Ishikawa (cell line): ENCODE data around the gene IFNA13.

Experiments used
- CEBPB ChIP-seq: IDR thresholded peaks from 2 replicates; pipeline ENCODE4 v1.6.1; 2012
- CREB1 ChIP-seq: IDR thresholded peaks from 2 replicates; pipeline ENCODE4 v1.6.1; 2012; ENCODE audit warnings: low read depth
- EGR1 ChIP-seq: IDR thresholded peaks from 2 replicates; pipeline ENCODE4 v1.6.1; 2012
- EP300 ChIP-seq: IDR thresholded peaks from 2 replicates; pipeline ENCODE4 v1.6.1; 2012; ENCODE audit warnings: borderline replicate concordance
- FOXM1 ChIP-seq: IDR thresholded peaks from 2 replicates; pipeline ENCODE4 v1.6.1; 2012; ENCODE audit warnings: low read depth, borderline replicate concordance
- NFIC ChIP-seq: IDR thresholded peaks from 2 replicates; pipeline ENCODE4 v1.6.1; 2012
- RAD21 ChIP-seq: IDR thresholded peaks from 2 replicates; pipeline ENCODE4 v1.6.1; 2012; ENCODE audit warnings: low read depth
- TAF1 ChIP-seq: IDR thresholded peaks from 2 replicates; pipeline ENCODE4 v1.6.1; 2012; ENCODE audit warnings: low read depth, mild to moderate bottlenecking
- TCF12 ChIP-seq: IDR thresholded peaks from 2 replicates; pipeline ENCODE4 v1.6.1; 2012; ENCODE audit warnings: low read depth
- TEAD4 ChIP-seq: IDR thresholded peaks from 2 replicates; pipeline ENCODE4 v1.6.1; 2012
- YY1 ChIP-seq: IDR thresholded peaks from 2 replicates; pipeline ENCODE4 v1.6.1; 2012; ENCODE audit warnings: low read depth
- ZBTB7A ChIP-seq: IDR thresholded peaks from 2 replicates; pipeline ENCODE4 v1.6.1; 2012; ENCODE audit warnings: low read depth
- TF ChIP-seq, protein P1 (sequence below): IDR thresholded peaks from 2 replicates; pipeline ENCODE4 v1.6.1; 2012
- TF ChIP-seq, protein P2 (sequence below): IDR thresholded peaks from 2 replicates; pipeline ENCODE4 v1.6.1; 2012; ENCODE audit warnings: low read depth, mild to moderate bottlenecking
- TF ChIP-seq, protein P3 (sequence below): IDR thresholded peaks from 2 replicates; pipeline ENCODE4 v1.6.1; 2012

IFNA13 gene

DNA sequence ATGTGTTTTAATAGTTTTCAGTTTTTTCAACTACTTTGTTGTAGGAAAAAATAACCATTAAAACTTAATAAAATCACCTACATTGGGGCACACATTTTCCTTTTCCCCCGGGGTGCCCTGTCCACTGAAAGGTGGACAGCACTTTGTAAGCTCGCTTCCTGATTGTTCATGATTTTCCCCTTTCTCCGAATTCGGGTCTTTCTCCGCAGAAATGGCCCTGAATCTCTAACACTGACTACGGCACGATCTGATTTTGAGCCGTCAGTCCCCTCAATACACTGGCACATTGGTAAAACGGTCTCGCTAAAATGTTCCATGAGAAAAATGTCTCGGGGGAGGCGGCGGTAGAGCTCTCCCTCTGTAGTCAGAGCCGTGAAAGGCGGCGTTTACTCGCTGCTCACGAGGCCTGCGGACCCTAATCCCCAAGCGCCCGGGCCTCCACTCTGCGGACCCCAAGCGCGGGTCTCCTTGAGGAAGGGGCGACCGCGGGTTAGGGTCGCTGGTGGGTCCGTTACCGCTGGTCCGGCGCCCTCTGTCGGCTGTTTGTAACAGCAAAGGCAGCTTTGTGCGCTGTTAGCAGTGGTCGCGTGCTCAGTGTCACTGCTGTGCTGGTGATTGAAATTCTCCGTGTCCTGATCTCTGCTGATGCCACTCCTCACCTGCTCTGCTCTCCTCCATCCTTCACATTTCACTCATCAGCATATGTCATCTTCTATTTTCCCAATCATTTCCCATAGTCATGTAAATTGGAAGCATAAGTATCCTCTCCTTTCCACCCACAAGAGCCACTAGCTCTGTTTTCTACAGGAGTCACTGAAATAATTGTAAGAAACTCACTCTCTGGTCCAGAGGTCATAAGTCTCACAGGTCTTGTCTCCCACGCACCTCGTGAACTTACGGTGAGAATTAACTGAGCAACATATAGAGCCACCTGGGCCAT is 28.2 kb upstream of the IFNA13 start:
- TF ChIP-seq ZBTB7A (peak; percentile 100), EGR1 (no peak), YY1 (no peak), RAD21 (peak; percentile 48)

DNA sequence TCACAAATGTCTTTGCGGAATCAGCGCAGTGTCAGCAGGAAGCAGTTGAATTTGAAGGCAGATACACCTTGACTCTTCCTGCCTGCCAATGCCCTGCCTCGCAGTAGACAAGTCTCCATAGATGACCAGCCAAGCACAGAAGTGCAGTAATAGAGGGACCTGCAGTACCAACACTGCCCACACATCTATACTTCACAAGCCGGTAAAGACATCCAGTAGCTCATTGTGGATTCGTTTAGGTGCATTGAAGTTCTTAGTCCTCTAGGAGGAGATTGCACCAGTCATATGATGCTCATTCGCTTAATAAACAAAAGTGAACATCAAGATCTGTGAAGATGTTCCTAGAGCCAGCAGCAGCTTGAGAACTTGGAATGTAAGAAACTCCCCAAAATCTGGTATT is 24.4 kb upstream of the IFNA13 start:
- TF ChIP-seq NFIC (no peak), EGR1 (no peak), TEAD4 (no peak), ZBTB7A (no peak), TAF1 (no peak)

DNA sequence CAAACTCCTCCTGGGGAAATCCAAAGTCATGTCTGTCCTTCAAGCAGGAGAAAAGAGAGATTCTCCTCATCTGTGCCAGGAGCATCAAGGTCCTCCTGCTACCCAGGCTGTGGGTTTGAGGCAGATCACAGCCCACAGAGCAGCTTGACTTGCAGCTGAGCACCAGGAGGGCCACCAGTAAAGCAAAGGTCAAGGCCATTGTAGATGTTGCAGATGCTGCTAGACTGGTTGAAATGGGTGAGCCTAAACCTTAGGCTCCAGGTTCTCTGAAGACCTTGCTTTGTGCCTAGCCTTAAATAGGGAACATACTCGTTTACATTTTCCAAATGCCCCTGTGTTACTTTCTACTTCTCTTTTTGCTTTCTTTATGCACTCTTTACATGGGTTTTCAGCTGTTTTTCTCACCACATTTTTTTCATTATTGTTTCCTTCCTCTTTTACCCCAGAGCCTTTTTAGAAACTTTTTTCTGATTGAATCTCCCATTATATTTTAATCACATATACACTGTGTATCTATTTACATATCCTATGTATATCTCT is 17.3 kb upstream of the IFNA13 start, which contains the start of gene IFNA2:
Gene IFNA2, minus strand, starts transcription at position 268 of the 540 bp plus-strand sequence. Its CDS starts 69 bp downstream, at position 199.
- TF ChIP-seq CREB1 (no peak), YY1 (no peak), NFIC (no peak)
- TF ChIP-seq, protein P1, sequence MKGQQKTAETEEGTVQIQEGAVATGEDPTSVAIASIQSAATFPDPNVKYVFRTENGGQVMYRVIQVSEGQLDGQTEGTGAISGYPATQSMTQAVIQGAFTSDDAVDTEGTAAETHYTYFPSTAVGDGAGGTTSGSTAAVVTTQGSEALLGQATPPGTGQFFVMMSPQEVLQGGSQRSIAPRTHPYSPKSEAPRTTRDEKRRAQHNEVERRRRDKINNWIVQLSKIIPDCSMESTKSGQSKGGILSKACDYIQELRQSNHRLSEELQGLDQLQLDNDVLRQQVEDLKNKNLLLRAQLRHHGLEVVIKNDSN = no peak

DNA sequence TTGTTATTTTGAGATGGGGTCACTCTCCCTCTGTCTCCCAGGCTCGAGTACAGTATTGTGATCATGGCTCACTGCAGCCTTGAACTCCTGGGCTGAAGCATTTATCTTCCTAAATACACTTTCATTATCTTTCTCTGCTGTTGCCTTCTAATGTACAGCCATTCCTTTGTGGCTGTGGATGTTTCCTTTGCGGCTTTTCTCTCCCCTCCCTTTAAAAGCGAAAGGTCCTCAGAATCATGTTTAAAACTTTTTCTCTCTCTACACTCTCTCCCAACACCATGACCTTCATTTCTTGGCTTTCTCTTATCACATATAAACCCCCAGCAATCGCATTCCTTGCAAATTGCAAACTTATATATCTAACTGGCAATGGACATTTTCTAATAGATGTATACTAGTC is 15.8 kb upstream of the IFNA13 start:
- TF ChIP-seq FOXM1 = no peak

DNA sequence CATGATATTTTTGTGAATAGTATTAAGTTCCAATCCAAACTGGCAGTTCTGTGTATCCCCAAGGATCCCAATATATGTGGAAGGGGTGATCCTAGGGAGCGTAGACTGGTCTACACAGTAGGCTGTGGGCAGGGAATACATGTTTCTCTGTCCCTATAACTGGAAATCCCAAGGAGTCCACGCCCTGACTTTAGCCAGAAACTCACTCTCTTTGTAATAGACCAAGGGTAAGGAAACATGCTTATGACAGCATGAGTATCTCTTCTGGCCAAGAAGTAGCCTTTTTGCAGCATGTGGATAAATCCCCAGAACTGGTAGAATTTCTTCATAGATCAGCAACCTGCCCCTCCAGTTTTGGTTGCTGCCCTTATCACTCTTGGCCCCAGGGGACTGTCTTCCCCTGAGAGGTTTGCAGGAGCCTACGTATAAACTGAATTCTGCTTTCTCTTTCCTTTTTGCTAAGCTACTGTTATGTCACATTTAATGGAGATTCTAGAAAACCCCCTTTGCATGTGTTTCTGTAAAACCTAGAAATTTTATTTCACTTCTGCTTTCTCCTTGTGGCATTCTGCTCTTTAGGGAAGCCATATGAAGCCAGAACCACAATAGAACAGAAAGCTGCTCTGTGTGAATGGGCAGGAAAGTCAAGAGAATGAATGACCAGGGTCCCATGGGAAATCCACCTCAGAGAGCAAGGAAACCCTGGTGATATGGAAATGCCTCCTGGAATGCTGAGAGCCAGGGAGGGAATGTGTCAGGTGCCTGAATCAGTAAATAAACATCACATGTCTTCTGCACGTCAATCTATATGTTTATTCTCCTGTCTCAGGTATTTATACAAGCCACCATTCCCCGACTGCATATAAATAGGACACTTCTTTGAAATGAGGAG is 13.8 kb upstream of the IFNA13 start:
- TF ChIP-seq, protein P2, sequence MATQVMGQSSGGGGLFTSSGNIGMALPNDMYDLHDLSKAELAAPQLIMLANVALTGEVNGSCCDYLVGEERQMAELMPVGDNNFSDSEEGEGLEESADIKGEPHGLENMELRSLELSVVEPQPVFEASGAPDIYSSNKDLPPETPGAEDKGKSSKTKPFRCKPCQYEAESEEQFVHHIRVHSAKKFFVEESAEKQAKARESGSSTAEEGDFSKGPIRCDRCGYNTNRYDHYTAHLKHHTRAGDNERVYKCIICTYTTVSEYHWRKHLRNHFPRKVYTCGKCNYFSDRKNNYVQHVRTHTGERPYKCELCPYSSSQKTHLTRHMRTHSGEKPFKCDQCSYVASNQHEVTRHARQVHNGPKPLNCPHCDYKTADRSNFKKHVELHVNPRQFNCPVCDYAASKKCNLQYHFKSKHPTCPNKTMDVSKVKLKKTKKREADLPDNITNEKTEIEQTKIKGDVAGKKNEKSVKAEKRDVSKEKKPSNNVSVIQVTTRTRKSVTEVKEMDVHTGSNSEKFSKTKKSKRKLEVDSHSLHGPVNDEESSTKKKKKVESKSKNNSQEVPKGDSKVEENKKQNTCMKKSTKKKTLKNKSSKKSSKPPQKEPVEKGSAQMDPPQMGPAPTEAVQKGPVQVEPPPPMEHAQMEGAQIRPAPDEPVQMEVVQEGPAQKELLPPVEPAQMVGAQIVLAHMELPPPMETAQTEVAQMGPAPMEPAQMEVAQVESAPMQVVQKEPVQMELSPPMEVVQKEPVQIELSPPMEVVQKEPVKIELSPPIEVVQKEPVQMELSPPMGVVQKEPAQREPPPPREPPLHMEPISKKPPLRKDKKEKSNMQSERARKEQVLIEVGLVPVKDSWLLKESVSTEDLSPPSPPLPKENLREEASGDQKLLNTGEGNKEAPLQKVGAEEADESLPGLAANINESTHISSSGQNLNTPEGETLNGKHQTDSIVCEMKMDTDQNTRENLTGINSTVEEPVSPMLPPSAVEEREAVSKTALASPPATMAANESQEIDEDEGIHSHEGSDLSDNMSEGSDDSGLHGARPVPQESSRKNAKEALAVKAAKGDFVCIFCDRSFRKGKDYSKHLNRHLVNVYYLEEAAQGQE = no peak
- TF ChIP-seq RAD21 (no peak), YY1 (no peak), TAF1 (no peak), TEAD4 (no peak), CREB1 (no peak), CEBPB (no peak), EP300 (no peak)
- TF ChIP-seq, protein P3, sequence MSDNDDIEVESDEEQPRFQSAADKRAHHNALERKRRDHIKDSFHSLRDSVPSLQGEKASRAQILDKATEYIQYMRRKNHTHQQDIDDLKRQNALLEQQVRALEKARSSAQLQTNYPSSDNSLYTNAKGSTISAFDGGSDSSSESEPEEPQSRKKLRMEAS = no peak
- TF ChIP-seq, protein P1 = no peak

DNA sequence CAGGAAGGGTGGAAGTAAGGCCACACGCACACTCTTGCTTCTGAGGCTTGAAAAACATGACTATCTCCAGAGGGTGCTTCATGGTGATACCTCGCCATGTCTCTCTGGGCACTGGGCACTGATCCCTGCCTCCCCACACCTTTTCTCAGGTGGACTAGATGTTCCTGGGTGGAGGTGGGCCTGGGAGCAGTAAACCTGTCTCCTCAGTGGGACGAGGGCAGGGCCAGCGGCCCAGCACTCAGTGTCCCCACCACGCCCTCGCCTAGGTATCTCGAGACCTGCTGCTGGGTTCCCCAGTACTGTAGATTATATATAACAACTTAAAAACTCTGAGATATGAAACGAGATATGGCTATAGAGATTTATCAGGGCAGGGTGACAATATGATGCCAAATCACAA is 5.6 kb downstream of the IFNA13 start:
- no peak for TF ChIP-seq ZBTB7A
- TF ChIP-seq CEBPB = no peak
- no peak for TF ChIP-seq EGR1
- no peak for TF ChIP-seq EP300
- TF ChIP-seq FOXM1 = no peak
- no peak for TF ChIP-seq TEAD4
- TF ChIP-seq, protein P2 = no peak
- TF ChIP-seq CREB1 = no peak
- TF ChIP-seq YY1 = no peak
- TF ChIP-seq, protein P1 = no peak
- TF ChIP-seq, protein P3 = no peak
- TF ChIP-seq TCF12 = no peak
- no peak for TF ChIP-seq TAF1
- TF ChIP-seq NFIC = no peak
